Lower lobe of right lung (tissue), 2 donors: ENCODE measurements around the gene AADACL4. TPM values are rescaled to one million over a fixed set of nuclear protein-coding genes. Genes with fewer than 3 reads are reported as not detected.

Experiments used
- ATAC-seq, 2 donors: fragments of 200-7000 bp; cut with Tn5 transposase; one replicate each; pipeline ENCODE4 v1.9.1; 2020 to 2022; ENCODE audit warnings: mild to moderate bottlenecking in 2 of 2, moderate library complexity in 2 of 2
- DNase-seq: peaks from one replicate; pipeline ENCODE4 v3.0.0-alpha.2; 2020
- H3K27ac ChIP-seq: fragments of 200-600 bp; one replicate; pipeline ENCODE4 v1.8.0; 2022
- H3K27me3 ChIP-seq: fragments of 200-600 bp; one replicate; pipeline ENCODE4 v1.8.0; 2022; ENCODE audit warnings: low read depth
- H3K36me3 ChIP-seq: fragments of 200-600 bp; one replicate; pipeline ENCODE4 v1.8.0; 2022; ENCODE audit warnings: mild to moderate bottlenecking
- H3K4me1 ChIP-seq: fragments of 200-600 bp; one replicate; pipeline ENCODE4 v1.8.0; 2022
- H3K4me3 ChIP-seq: fragments of 200-600 bp; one replicate; pipeline ENCODE4 v1.8.0; 2022; ENCODE audit warnings: mild to moderate bottlenecking
- H3K9me3 ChIP-seq: fragments of 200-600 bp; one replicate; pipeline ENCODE4 v1.8.0; 2022
- intact Hi-C: fragments of 100-400 bp; cut with DNase I; formaldehyde crosslinking; loops from one replicate; pipeline ENCODE4 v1.11.0; 2022
- total RNA-seq: library from RNA; stranded (reverse); fragmentation: NEBNext Ultra II Directional; extraction: Animal tissue kit (Norgen Biotek cat#: 25700); gene quantifications from one replicate; pipeline ENCODE4 v1.2.1, GENCODE V29; 2021
- TF ChIP-seq, protein P1 (sequence below): fragments of 200-600 bp; IDR thresholded peaks from one replicate; pipeline ENCODE4 v1.8.0; 2022; ENCODE audit warnings: antibody characterized with exemption, mild to moderate bottlenecking
- donor health status: DM: no; HTN: yes; CAD: no; lungs with severe emphysema.

AADACL4 gene
- total RNA-seq, 1 donor from 2014 or later = not detected

GRCh38 chr1:12620488-12620865, 23.4 kb upstream of the AADACL4 start:
- intact Hi-C loops = no loop called here
- DNase-seq (no peak), ATAC-seq (no peak)
- Histone ChIP-seq H3K4me3 (no peak overlapping the region), H3K27me3 (no peaks in the 10 kb centered on the region), H3K36me3 (no peaks in the 10 kb centered on the region), H3K4me1 (peaks cover 42% of the 10 kb centered on the region), H3K27ac (no peak overlapping the region), H3K9me3 (no peaks in the 10 kb centered on the region)
- TF ChIP-seq, protein P1, sequence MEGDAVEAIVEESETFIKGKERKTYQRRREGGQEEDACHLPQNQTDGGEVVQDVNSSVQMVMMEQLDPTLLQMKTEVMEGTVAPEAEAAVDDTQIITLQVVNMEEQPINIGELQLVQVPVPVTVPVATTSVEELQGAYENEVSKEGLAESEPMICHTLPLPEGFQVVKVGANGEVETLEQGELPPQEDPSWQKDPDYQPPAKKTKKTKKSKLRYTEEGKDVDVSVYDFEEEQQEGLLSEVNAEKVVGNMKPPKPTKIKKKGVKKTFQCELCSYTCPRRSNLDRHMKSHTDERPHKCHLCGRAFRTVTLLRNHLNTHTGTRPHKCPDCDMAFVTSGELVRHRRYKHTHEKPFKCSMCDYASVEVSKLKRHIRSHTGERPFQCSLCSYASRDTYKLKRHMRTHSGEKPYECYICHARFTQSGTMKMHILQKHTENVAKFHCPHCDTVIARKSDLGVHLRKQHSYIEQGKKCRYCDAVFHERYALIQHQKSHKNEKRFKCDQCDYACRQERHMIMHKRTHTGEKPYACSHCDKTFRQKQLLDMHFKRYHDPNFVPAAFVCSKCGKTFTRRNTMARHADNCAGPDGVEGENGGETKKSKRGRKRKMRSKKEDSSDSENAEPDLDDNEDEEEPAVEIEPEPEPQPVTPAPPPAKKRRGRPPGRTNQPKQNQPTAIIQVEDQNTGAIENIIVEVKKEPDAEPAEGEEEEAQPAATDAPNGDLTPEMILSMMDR = no peak

- DNase-seq (no peak), ATAC-seq (no peak)
- no peaks in the 10 kb centered on the region for H3K36me3 ChIP-seq
- TF ChIP-seq, protein P1 = no peak
- no peaks in the 10 kb centered on the region for H3K27me3 ChIP-seq
- intact Hi-C loops = no loop called here
- no peak overlapping the region for H3K4me3 ChIP-seq
- H3K9me3 ChIP-seq = no peaks in the 10 kb centered on the region
- H3K4me1 ChIP-seq = peaks cover 37% of the 10 kb centered on the region
- H3K27ac ChIP-seq = no peak overlapping the region
Measured at GRCh38 chr1:12620931-12621330, 23.0 kb upstream of the AADACL4 start.

DNA sequence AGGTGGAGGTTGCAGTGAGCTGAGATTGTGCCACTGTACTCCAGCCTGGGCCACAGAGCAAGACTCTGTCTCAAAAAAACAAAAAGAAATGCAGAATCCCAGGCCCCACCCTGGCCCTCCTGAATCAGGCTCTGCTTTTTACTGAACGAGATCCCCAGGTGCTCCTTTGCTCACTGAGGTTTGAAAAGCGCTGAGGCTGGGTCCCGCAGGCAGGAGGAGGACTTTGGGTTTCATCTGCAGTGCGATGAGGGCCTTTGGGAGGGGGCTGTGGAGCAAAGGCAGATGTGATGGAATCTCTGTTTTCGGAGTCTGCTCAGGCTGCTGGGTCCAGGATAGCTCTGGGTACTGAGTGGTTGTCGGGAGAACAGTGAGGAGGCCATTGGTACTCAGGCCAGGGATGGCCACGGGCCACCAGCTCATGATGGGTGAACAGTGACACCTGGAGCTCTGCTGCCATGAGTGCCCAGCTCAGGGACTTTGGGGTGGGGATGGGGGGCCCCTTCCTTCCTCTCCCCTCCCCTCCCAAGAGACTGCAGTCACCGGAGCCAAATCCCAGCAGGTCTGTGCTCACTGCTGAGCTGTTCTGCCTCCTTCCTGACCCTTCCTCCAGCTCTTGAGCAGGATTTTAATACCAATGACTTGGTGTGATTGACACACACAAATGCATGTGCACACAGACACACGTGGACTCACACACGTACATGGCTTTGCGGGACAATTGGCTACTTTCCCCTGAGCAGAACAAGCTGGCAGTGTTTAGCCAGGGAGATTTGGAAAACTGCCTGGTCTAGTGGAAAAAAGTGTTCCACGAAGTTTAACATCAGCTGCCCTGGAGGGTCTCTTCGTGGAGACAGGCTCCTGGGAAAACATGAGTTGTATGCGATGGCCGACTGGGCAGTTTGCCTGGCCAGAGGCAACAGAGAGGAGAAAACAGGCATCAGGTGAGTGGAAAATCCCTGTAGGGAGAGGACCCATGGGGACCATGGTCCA, 22.2 kb upstream of the AADACL4 start:
- no peaks in the 10 kb centered on the region for H3K27me3 ChIP-seq
- ATAC-seq (no peak), DNase-seq (no peak)
- peak overlapping the region; percentile 31 for H3K27ac ChIP-seq
- H3K4me3 ChIP-seq = no peak overlapping the region
- TF ChIP-seq, protein P1 = no peak
- peaks cover 37% of the 10 kb centered on the region for H3K4me1 ChIP-seq
- H3K36me3 ChIP-seq = no peaks in the 10 kb centered on the region
- H3K9me3 ChIP-seq = no peaks in the 10 kb centered on the region
- intact Hi-C loops = no loop called here

- Histone ChIP-seq H3K27me3 (no peaks in the 10 kb centered on the region), H3K4me1 (peaks cover 37% of the 10 kb centered on the region), H3K9me3 (no peaks in the 10 kb centered on the region), H3K27ac (peak overlapping the region; percentile 31), H3K4me3 (no peak overlapping the region), H3K36me3 (no peaks in the 10 kb centered on the region)
- intact Hi-C loops = no loop called here
- DNase-seq (no peak), ATAC-seq (no peak)
- TF ChIP-seq, protein P1 = no peak
Measured at GRCh38 chr1:12622506-12622905, 21.4 kb upstream of the AADACL4 start.

- Histone ChIP-seq H3K27ac (no peak overlapping the region), H3K4me1 (peaks cover 18% of the 10 kb centered on the region), H3K27me3 (no peaks in the 10 kb centered on the region), H3K9me3 (no peaks in the 10 kb centered on the region), H3K4me3 (no peak overlapping the region), H3K36me3 (no peaks in the 10 kb centered on the region)
- intact Hi-C loops = no loop called here
- TF ChIP-seq, protein P1 = no peak
- ATAC-seq (no peak), DNase-seq (no peak)
Measured at GRCh38 chr1:12625276-12625675, 18.6 kb upstream of the AADACL4 start.
